Smooth muscle cell of the brain vasculature (primary cell): ENCODE data around the gene NOTCH3.

Experiments used
- DNase-seq: peaks from one replicate; pipeline ENCODE4 v3.0.0-alpha.2; 2012; ENCODE audit warnings: low read depth, low spot score

Gene NOTCH3

GRCh38 chr19:15161028-15161984 is 39.5 kb downstream of the NOTCH3 start:
- DNase-seq, result no peak

GRCh38 chr19:15159251-15159650 is 41.5 kb downstream of the NOTCH3 start:
- no peak for DNase-seq

GRCh38 chr19:15156391-15156790 is 44.4 kb downstream of the NOTCH3 start:
- no peak for DNase-seq

GRCh38 chr19:15155296-15155695 is 45.5 kb downstream of the NOTCH3 start:
- no peak for DNase-seq

GRCh38 chr19:15154002-15154612 is 46.7 kb downstream of the NOTCH3 start:
- DNase-seq, result peak; percentile 13

GRCh38 chr19:15149737-15150136 is 51.1 kb downstream of the NOTCH3 start:
- no peak for DNase-seq

- no peak for DNase-seq
Observed at GRCh38 chr19:15147090-15147489, 53.7 kb downstream of the NOTCH3 start.

GRCh38 chr19:15144046-15144646 is 56.6 kb downstream of the NOTCH3 start:
- no peak for DNase-seq

- DNase-seq, result no peak
Observed at GRCh38 chr19:15142313-15142712, 58.5 kb downstream of the NOTCH3 start.

GRCh38 chr19:15141143-15141542 is 59.7 kb downstream of the NOTCH3 start:
- no peak for DNase-seq

- DNase-seq, result no peak
Observed at GRCh38 chr19:15138427-15138826, 62.4 kb downstream of the NOTCH3 start.

- DNase-seq, result no peak
Observed at GRCh38 chr19:15137777-15138176, 63.0 kb downstream of the NOTCH3 start.

GRCh38 chr19:15136234-15136954 is 64.4 kb downstream of the NOTCH3 start:
- no peak for DNase-seq

GRCh38 chr19:15129856-15130585 is 70.8 kb downstream of the NOTCH3 start:
- no peak for DNase-seq

GRCh38 chr19:15128162-15128770 is 72.5 kb downstream of the NOTCH3 start:
- no peak for DNase-seq

GRCh38 chr19:15126131-15126910 is 74.5 kb downstream of the NOTCH3 start:
- no peak for DNase-seq

GRCh38 chr19:15125232-15126067 is 75.3 kb downstream of the NOTCH3 start:
- DNase-seq, result peak; percentile 95

- DNase-seq, result no peak
Observed at GRCh38 chr19:15124572-15125231, 76.1 kb downstream of the NOTCH3 start.
